ENCODE data around the gene FGF10. TPM values are rescaled to one million over a fixed set of nuclear protein-coding genes. Genes with fewer than 3 reads are reported as not detected.

Gene FGF10
- total and polyA plus RNA-seq, 3 donors from 2014 or later, result 2.3 to 4.4 (median 3.3) TPM

DNA sequence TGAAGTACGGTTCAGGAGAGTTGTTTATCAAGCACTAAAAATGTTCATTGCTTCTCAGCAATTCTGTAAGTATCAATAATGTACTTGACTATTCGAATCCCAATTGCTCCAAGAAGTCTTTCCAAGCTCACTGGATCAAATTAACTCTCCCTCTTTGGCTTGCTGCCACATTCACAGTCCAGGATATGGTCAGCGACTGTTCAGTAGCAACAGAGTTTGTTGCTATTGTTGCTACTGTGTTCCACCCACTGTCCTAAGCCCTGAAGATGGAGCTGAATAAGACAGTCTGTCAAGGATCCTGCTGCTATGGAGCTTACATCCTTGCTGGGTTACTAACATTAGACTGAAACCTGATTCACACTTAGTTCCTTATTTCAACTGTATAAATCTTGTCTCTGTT is 110.8 kb downstream of the FGF10 start:
- Histone ChIP-seq H3K4me1 (no peaks in the 10 kb centered on the region), H3K4me3 (no peak overlapping the region), H3K9me3 (no peaks in the 10 kb centered on the region), H3K27ac (no peak overlapping the region), H3K27me3 (no peaks in the 10 kb centered on the region), H3K36me3 (ENCODE audit: low read depth, missing control alignments) (no peaks in the 10 kb centered on the region)
- 67 to 93% methylated on average over 3 of the region's 3 CpGs for WGBS, 2 donors
- intact Hi-C loops (cut with DNase I; ENCODE audit: low total_unique reads), result no loop called here
- no peak for DNase-seq
- TF ChIP-seq POLR2A (IDR thresholded peaks at IDR 0.05), result no peak
- TF ChIP-seq, protein P1, sequence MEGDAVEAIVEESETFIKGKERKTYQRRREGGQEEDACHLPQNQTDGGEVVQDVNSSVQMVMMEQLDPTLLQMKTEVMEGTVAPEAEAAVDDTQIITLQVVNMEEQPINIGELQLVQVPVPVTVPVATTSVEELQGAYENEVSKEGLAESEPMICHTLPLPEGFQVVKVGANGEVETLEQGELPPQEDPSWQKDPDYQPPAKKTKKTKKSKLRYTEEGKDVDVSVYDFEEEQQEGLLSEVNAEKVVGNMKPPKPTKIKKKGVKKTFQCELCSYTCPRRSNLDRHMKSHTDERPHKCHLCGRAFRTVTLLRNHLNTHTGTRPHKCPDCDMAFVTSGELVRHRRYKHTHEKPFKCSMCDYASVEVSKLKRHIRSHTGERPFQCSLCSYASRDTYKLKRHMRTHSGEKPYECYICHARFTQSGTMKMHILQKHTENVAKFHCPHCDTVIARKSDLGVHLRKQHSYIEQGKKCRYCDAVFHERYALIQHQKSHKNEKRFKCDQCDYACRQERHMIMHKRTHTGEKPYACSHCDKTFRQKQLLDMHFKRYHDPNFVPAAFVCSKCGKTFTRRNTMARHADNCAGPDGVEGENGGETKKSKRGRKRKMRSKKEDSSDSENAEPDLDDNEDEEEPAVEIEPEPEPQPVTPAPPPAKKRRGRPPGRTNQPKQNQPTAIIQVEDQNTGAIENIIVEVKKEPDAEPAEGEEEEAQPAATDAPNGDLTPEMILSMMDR (IDR thresholded peaks at IDR 0.05), result no peak

DNA sequence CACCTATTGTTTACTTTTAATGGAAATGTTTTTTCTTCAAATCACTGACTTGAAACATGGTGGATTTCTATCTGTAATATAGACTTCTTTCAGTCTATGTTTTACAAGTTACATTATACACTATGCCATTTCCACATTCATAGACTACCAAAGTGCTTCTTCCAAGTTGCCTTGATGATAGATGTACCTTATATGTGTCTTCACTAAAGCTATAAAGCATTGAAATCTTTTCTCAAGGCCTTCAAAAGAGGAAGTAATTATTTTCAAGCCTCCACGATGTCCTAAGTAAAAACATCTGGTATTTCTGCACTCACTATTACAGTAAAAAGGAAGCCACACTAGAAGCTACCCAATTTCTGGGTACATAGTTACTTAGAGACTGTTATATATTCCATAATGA is 113.3 kb downstream of the FGF10 start:
- 30 to 31% methylated on average over 1 of the region's 1 CpG for WGBS, 2 donors
- no peaks in the 10 kb centered on the region for H3K36me3 ChIP-seq (ENCODE audit: low read depth, missing control alignments)
- no peaks in the 10 kb centered on the region for H3K9me3 ChIP-seq
- TF ChIP-seq, protein P1 (IDR thresholded peaks at IDR 0.05), result no peak
- TF ChIP-seq POLR2A (IDR thresholded peaks at IDR 0.05), result no peak
- intact Hi-C loops (cut with DNase I; ENCODE audit: low total_unique reads), result no loop called here
- no peak overlapping the region for H3K27ac ChIP-seq
- no peaks in the 10 kb centered on the region for H3K4me1 ChIP-seq
- no peaks in the 10 kb centered on the region for H3K27me3 ChIP-seq
- DNase-seq, result no peak
- no peak overlapping the region for H3K4me3 ChIP-seq

DNA sequence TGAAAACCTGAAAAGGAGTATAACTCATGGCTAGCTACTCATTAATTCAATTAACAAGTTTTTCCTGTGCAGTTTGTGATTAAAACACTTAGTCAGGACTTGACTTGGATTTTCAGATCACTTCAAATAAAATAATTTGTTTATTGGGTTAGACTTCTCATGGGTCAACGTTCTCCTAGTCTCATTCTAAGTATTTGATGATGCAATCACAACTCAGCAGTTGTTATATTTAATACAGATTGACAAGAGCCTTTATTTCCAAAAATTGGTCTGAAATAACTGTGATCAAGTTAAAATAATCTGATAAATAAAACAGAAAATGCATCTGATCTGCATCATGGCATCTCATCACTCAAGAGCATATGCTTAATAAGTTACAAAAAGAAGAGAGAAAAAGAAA is 113.9 kb downstream of the FGF10 start:
- Histone ChIP-seq H3K27me3 (no peaks in the 10 kb centered on the region), H3K4me1 (no peaks in the 10 kb centered on the region), H3K9me3 (no peaks in the 10 kb centered on the region), H3K27ac (no peak overlapping the region), H3K36me3 (ENCODE audit: low read depth, missing control alignments) (no peaks in the 10 kb centered on the region), H3K4me3 (no peak overlapping the region)
- no peak for TF ChIP-seq POLR2A (IDR thresholded peaks at IDR 0.05)
- TF ChIP-seq, protein P1 (IDR thresholded peaks at IDR 0.05), result no peak
- intact Hi-C loops (cut with DNase I; ENCODE audit: low total_unique reads), result no loop called here
- 75% methylated on average over 1 of the region's 1 CpG for WGBS, 2 donors
- DNase-seq, result no peak

DNA sequence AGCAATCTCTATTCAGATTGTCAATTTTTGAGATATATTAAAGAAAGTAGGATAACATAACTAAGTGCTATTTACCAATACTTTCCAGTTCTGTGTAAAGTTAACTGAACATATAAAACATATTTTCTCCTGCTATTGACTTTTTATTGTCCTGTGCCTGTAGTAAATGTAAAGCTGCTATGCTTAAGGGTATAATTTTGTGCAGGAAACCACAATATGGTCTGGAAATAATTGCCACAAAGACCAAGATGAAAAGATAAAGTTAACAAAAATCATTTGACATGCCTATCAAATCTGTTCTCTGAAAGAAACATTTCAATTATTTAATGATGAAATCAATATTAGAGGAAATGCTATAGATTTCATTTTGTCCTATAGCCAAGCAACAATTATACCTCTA is 121.3 kb downstream of the FGF10 start:
- Histone ChIP-seq H3K4me1 (no peaks in the 10 kb centered on the region), H3K27me3 (no peaks in the 10 kb centered on the region), H3K9me3 (no peaks in the 10 kb centered on the region), H3K36me3 (ENCODE audit: low read depth, missing control alignments) (no peaks in the 10 kb centered on the region), H3K4me3 (no peak overlapping the region), H3K27ac (no peak overlapping the region)
- no peak for DNase-seq
- TF ChIP-seq, protein P1 (IDR thresholded peaks at IDR 0.05), result no peak
- no peak for TF ChIP-seq POLR2A (IDR thresholded peaks at IDR 0.05)
- intact Hi-C loops (cut with DNase I; ENCODE audit: low total_unique reads), result no loop called here

DNA sequence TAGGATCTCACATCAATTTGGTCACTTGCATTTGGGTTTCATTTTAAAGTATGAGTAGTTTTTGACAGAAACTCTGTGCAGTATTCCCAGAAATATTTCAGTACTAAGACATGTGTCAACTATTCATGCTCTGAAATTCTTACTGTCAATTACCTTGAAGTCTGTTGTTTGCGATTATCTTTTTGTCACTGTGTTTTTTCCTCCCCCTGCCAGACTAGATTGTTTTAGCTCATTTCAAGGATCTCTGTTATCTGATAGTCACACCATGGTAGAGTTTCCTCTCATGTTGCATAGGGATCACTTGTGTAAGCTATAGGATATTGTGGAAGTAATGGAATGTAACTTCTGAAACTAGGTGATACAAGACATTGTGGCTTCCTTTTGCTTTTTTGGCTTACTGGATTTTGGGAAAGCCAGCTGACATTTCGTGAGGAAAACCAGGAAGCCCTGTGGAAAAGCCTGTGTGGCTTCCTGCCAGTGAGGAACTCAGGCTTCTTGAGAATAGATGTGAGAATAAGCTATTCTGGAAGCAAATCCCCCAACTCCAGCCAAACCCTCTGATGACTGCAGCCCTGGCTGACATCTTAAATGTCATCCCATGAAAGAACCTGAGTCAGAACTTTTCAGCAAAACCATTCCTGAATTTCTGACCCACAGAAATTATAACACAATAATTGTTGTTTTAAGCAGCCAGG is 122.2 kb downstream of the FGF10 start:
- Histone ChIP-seq H3K4me3 (no peak overlapping the region), H3K4me1 (no peaks in the 10 kb centered on the region), H3K9me3 (no peaks in the 10 kb centered on the region), H3K27me3 (no peaks in the 10 kb centered on the region), H3K36me3 (ENCODE audit: low read depth, missing control alignments) (no peaks in the 10 kb centered on the region), H3K27ac (no peak overlapping the region)
- 61 to 73% methylated on average over 2 of the region's 2 CpGs for WGBS, 2 donors
- intact Hi-C loops (cut with DNase I; ENCODE audit: low total_unique reads), result no loop called here
- DNase-seq, result peak; percentile 18
- TF ChIP-seq POLR2A (IDR thresholded peaks at IDR 0.05), result no peak
- TF ChIP-seq, protein P1 (IDR thresholded peaks at IDR 0.05), result no peak
